Stimulated activated CD4-positive, alpha-beta T cell treated with anti-CD3 and anti-CD28 coated beads, Interleukin-12 subunit alpha, Interleukin-12 subunit beta, amount 100 ng/mL, for 24 hours (primary cell): ENCODE results near the gene WWOX.

Source experiments
- DNase-seq, 2 experiments: peaks; one replicate each; pipeline ENCODE4 v3.0.0-alpha.2; 2020; ENCODE audit warnings: low read depth in 2 of 2

The WWOX gene

GRCh38 chr16:78105517-78105916 is 6.1 kb downstream of the WWOX start:
- DNase-seq: no peak

DNA sequence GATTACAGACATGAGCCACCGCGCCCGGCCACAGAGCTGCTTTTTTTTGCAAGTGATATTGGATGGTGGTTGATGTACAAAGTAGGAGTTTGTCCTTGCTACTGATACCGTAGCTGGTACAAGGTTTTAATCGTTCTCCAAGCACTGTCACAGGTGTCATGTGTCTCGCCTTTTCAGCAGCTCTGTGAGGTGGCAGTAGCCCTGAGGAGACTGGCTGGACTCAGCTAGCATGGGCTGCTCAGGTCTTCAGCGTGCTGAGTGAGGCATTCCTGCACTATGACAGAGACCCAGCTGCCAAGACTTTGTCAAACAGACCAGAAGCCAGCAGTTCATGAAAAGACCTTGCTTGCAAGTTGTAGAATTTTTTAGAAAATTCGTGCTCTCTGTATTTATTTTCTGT is 7.2 kb downstream of the WWOX start:
- no peak for DNase-seq

DNA sequence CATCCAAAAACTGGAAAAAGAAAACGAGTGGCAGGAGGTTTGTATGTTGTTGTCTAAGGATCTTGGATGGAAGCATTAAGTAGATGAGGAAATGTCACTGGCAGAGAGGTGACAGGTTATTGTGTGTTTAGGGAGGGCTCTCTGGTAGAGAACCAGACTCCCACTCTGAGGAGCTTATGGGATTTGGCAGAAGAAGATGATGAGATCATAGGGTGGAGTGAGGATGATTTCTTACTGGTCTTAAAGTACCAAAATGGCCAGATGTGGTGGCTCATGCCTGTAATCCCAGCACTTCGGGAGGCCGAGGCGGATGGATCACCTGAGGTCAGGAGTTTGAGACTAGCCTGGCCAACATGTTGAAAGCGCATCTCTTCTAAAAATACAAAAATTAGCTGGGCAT is 9.0 kb downstream of the WWOX start:
- DNase-seq: no peak

DNA sequence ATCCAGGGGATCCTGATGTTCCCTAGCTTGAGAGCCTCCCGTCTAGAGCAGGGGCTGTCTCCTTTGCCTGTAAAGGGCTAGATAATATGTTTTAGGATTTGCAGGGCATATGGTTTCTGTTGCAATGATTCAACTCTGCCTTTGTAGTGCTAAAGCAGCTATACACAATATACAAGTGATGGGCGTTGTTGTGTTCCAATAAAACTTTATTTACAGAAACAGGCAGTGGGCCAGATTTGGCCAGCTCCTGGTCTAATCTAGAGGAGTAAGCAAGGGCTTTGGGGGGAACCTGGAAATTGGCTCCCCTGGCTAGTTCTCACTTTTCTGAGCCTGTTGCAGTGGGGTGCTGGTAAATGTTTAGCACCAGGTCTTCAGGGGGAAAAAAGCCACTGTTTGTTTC is 13.8 kb downstream of the WWOX start:
- no peak for DNase-seq

- no peak for DNase-seq
Measured at GRCh38 chr16:78115659-78116058, 16.2 kb downstream of the WWOX start.

DNA sequence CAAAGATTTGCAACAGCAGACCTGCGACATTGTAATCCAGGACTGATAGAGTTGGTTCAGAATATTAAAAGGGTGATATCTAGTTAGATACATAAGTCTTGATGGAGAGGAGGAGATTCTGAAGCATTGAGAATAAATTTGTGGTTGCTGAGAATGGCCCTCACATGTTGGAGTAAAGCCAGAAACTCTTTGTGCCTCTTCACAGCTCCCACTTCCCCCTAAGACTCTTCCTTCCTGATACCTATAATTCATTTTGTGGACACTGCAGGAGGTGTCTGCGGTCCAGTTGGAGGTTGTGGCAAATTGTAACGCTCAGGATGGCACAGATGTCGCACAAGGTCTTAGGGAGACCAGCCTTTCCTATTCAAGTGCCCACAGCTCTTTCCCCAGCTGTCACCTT is 17.5 kb downstream of the WWOX start:
- no peak for DNase-seq

DNA sequence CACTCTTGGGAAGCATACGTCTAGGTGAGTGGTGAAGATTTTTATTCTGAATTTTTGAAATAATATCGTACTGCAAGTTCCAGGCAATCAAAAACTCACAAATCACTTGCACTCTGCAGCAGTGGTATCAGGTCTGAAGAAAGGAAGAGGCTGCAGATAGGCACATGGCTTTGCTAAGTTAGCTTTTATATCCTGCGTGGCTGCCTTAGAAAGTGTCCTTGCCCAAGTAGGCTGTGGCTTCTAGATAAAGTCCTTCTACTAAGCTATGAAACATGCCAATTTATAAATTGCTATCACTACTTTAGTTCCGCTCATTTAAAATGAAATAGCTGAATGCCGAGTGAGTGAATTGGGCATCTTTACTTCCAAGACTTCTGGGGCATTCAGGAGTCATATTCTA is 17.9 kb downstream of the WWOX start:
- no peak for DNase-seq

DNA sequence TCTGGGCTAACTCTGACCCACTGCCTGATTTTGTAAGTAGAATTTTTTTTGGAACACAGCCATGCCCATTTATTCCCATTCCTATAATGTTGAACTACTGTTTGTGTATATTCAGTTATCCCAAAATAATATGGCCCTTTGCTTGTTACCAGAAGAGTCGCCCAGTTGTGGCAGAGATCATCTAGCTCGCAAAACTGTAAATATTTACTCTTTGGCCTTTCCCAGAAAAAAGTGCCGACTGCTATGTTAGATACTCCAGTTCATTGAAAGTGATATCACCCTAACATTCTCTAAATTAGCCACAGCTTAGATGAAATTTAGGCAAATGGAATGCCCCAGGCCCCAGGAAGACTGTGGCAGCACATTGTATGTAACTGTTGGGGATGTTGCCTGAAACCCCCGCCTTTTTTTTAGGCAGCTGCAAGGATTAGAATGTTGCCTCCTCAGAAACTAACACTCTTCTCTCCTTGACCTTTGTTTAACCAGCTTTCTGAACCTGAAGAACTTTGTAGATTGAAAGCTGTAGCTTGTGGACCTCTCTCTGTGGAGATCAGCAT is 19.1 kb downstream of the WWOX start:
- DNase-seq: no peak

- DNase-seq: peak in 1 of 2 experiments; percentile 4
Measured at GRCh38 chr16:78122774-78123315, 23.4 kb downstream of the WWOX start.

DNA sequence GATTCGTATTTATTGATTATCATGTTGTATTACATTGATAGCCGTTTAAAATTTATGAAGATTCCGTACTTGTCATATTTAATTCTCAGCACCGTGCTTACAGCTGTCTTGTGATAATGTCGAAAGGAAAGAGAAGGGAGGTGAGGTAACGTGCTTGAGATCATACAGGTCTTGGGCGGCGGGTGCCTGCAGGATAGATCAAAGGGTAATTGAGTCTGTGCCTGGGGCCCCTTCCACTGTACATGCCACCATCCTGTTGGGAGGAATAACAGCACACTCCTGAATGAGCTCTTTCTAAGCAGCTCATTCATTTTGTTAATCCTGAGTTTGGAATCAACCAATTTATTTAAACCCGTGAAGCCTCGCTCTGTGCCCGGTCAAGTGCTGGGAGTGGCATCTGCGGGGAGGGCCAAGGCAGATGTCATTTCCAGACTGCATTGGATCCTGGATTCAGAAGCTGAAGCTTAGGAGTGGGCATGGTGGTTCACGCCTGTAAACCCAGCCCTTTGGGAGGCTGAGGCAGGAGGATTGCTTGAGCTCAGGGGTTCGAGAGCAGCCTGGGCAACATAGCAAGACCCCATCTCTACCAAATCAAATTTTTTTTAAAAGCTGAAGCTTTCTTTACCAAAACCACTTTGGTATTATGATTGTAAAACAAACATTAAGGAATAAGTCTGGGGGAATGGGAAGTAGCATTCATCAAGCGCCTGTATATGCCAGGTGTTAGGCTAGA is 25.8 kb downstream of the WWOX start:
- no peak for DNase-seq

- no peak for DNase-seq
Measured at GRCh38 chr16:78126662-78127061, 27.2 kb downstream of the WWOX start.

DNA sequence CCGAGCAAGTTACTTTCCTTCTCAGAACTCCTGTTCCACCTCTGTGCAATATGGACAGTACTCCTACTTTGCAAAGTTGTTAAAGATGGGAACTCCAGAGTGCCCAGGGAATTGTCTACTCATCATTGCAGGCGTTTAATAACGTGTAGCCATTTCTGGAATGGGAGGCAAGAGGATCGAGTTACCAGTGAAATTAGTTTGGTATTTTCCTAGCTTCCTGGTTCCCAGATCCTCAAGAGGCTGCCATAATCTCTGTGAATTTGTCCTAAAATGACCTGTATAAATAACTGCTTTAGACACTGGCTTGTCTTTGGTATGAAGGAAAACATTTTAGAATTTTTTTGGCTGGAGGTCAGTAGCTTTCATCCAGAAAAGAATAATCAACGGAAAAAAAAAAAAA is 27.7 kb downstream of the WWOX start:
- DNase-seq: no peak

DNA sequence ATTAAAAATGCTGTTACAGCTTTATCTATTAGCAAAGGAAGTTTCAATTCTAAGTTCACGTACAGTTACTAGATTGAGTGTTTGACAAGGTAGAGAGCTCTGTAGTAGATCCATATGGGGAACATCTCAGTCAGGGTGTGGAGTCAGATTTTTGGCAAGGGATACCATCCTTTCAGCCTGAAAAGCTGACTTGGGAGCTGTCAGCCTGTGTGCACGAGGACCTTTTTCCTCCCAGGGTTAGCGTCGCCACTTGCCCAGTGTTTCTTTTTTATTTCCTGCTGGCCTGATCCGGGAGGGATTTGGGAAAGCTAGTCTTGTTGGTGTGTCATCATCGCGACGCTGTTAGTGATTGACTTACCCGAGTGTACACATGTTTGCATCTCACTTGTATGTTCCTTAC is 29.5 kb downstream of the WWOX start:
- DNase-seq: no peak

GRCh38 chr16:78129349-78129748 is 29.9 kb downstream of the WWOX start:
- no peak for DNase-seq

DNA sequence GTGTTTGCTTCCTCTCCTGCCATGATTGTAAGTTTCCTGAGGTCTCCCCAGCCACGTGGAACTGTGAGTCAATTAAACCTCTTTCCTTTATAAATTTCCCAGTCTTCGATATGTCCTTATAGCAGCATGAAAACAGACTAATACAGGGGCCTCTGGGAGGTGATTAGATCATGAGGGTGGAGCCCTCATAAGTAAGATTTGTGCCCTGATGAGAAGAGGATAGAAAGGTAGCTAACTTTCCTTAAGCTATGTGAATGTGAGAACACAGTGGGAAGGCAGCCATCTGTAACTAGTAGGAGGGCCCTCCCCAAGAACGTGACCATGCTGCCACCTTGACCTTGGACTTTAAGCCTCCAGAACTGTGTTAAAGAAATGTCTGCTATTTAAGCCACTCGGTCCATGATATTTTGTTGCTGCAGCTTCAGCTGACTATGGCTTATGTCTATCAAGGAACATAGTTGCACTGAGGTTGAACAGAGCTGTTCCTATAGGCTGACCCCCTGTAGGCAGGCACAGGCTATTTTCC is 30.7 kb downstream of the WWOX start:
- no peak for DNase-seq

GRCh38 chr16:78130950-78131349 is 31.5 kb downstream of the WWOX start:
- DNase-seq: no peak

GRCh38 chr16:78133919-78134318 is 34.5 kb downstream of the WWOX start:
- no peak for DNase-seq

DNA sequence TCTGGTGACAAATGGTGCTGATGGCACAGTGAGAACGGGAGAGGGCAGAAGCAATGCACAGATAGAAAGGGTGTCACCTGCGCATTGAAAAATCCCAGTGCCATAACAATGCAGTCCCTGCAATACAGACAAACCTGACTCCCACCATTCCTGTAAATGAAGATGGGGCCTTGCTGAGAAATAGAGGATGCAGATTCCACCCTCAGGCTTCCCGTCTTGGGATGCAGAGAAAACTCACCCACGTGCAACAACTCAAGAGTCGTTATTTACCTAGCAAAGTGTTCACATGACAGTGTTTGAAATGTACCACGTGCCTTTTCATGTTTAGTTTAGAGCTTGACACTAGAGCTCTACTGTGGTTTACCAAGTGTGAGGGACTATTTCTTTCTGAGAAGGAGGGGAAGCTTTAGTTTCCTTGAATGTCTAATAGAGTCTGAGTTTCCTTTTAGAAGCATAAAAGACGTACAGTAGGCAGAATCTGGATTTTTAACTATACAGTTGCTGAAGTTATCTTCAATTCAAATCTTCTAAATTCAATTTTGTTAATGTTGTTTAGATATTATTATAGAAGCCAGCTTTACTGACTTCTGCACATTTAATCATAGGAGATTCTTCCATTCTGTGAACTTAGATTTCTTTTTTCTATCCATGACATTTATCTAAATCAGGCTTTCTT is 35.6 kb downstream of the WWOX start:
- no peak for DNase-seq

GRCh38 chr16:78137179-78137578 is 37.7 kb downstream of the WWOX start:
- no peak for DNase-seq

GRCh38 chr16:78137782-78138616 is 38.5 kb downstream of the WWOX start:
- DNase-seq: no peak

DNA sequence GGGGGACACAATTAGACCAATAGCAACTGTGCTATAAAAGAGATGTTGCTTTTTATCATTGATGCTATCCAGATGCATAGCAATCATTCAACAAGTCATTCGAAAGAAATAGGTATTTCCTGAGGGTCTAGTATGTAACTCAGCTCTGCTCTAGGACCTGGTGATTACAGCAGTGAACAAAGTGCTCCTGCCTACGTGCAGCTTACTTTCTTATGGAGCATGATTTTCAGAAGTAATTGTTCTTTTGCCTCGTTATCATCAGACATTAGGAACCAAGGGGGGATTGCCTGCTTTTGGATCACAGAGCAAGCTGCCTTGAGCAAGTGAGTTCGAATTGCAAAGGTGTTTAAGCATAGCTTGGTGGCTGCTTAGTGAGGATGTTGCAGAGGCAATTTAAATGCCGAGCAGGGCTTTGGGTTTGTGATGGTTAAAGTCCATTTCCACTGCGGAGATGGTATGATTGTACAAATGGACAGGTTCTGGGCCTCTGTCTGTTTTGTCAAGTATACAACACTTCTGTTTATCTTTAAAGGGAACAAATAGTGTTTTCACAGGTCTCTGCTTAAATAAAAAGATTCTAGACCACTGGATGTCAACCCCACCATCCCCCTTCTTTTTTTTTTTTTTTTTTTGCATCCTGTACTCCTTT is 41.5 kb downstream of the WWOX start:
- no peak for DNase-seq
